Panc1 (cell line): ENCODE measurements around the gene PPP4R3A. TPM values are rescaled to one million over a fixed set of nuclear protein-coding genes. Genes with fewer than 3 reads are reported as not detected.

Experiments
- ATAC-seq: fragments of 200-7000 bp; cut with Tn5 transposase; 2 replicates; pipeline ENCODE4 v1.9.1; 2020; ENCODE audit warnings: mild to moderate bottlenecking, moderate library complexity
- BruUV-seq: library from RNA; stranded (reverse); fragments of 400-500 nt; replicated peaks from 2 replicates; lab custom pipeline; 2021; lab: Mats Ljungman, UMichigan
- CTCF ChIA-PET: fragments of 300-600 bp; sonication (Branson Sonifier 250); formaldehyde crosslinking; loops from one replicate; lab custom pipeline; 2022; ENCODE audit warnings: antibody characterized with exemption; lab: Charles Lee
- POLR2A ChIA-PET: fragments of 300-600 bp; sonication (Branson Sonifier 250); formaldehyde crosslinking; loops from one replicate; lab custom pipeline; 2022; ENCODE audit warnings: antibody characterized with exemption; lab: Charles Lee
- DNase-seq: peaks from one replicate; pipeline ENCODE4 v3.0.0-alpha.2; 2010; ENCODE audit warnings: low read depth, low spot score
- H3K27ac ChIP-seq: 2 replicates; pipeline ENCODE4 v1.5.1; 2011; ENCODE audit warnings: mild to moderate bottlenecking, low read length, inconsistent platforms
- H3K27me3 ChIP-seq: fragments of 200-500 bp; sonication (Bioruptor generic); 2 replicates; pipeline ENCODE4 v1.6.0; 2014; ENCODE audit warnings: low read length, inconsistent platforms; ENCODE audit not compliant: control insufficient read depth, insufficient read depth
- H3K36me3 ChIP-seq: fragments of 200-500 bp; sonication (Bioruptor generic); 2 replicates; pipeline ENCODE4 v1.5.1; 2014; ENCODE audit warnings: inconsistent platforms, mild to moderate bottlenecking, low read length, moderate library complexity; ENCODE audit not compliant: control insufficient read depth, insufficient read depth
- H3K4me1 ChIP-seq: 2 replicates; pipeline ENCODE4 v1.5.1; 2011; ENCODE audit warnings: inconsistent platforms, mild to moderate bottlenecking, low read length, moderate library complexity; ENCODE audit not compliant: control insufficient read depth, insufficient read depth
- H3K4me3 ChIP-seq, 2 experiments: 2 replicates each; pipeline ENCODE4 v1.5.1; 2011 to 2012; ENCODE audit warnings: low read depth in 2 of 2, low read length in 2 of 2, mild to moderate bottlenecking in 2 of 2, inconsistent platforms in 1 of 2, moderate library complexity in 1 of 2
- H3K9me3 ChIP-seq: fragments of 200-500 bp; sonication (Bioruptor generic); 2 replicates; pipeline ENCODE4 v1.5.1; 2014; ENCODE audit warnings: low read depth, mild to moderate bottlenecking, inconsistent platforms, low read length, moderate library complexity; ENCODE audit not compliant: control insufficient read depth, insufficient read depth
- CTCF ChIP-seq: fragments of 450-650 bp; IDR thresholded peaks from 2 replicates; pipeline ENCODE4 v1.5.1; 2017; ENCODE audit warnings: mild to moderate bottlenecking
- POLR2AphosphoS5 ChIP-seq: IDR thresholded peaks from 2 replicates; pipeline ENCODE4 v1.6.1; 2012; ENCODE audit warnings: mild to moderate bottlenecking, low read depth, low read length, moderate library complexity
- SIN3A ChIP-seq: IDR thresholded peaks from 2 replicates; pipeline ENCODE4 v1.6.1; 2012; ENCODE audit warnings: low read depth, mild to moderate bottlenecking, low read length, moderate library complexity, borderline replicate concordance; ENCODE audit not compliant: insufficient read depth
- TCF7L2 ChIP-seq: IDR thresholded peaks from 2 replicates; pipeline ENCODE4 v1.6.1; 2011; ENCODE audit warnings: mild to moderate bottlenecking, low read depth, low read length, inconsistent platforms
- in situ Hi-C: cut with HindIII; loops from 2 replicates; pipeline ENCODE4 v1.10.0; 2016; ENCODE audit warnings: low sequenced_read_pairs, low pct_unique_long_range_greater_than_20kb
- intact Hi-C: fragments of 100-400 bp; cut with micrococcal nuclease; formaldehyde crosslinking; loops from one replicate; pipeline ENCODE4 v1.10.0; 2022; ENCODE audit not compliant: unreplicated experiment
- total RNA-seq: library from RNA; stranded (reverse); gene quantifications from one replicate; pipeline ENCODE4 v1.2.1, GENCODE V29; 2021; ENCODE audit not compliant: unreplicated experiment
- TF ChIP-seq, protein P1 (sequence below), 2 experiments: IDR thresholded peaks; 2 replicates each; pipeline ENCODE4 v1.6.1; 2011 to 2012; ENCODE audit warnings: low read depth in 2 of 2, control low read depth in 1 of 2, low read length in 1 of 2, mild to moderate bottlenecking in 1 of 2, moderate library complexity in 1 of 2; ENCODE audit not compliant: insufficient read depth in 1 of 2

Gene PPP4R3A
- total RNA-seq, 1 experiment from 2014 or later: 54.8 TPM

GRCh38 chr14:91501951-91502930 lies 7.9 kb downstream of the PPP4R3A start:
- in situ Hi-C loops (no loop called here), intact Hi-C loops (no loop called here)
- Histone ChIP-seq H3K27ac (no peak overlapping the region), H3K4me3 (no peak overlapping the region), H3K36me3 (peaks cover under 1% of the 10 kb centered on the region; the same call in 1 of the 2 replicates), H3K27me3 (no peaks in the 10 kb centered on the region), H3K9me3 (no peaks in the 10 kb centered on the region), H3K4me1 (no peaks in the 10 kb centered on the region)
- CTCF ChIA-PET: no interaction called here
- TF ChIP-seq, protein P1, sequence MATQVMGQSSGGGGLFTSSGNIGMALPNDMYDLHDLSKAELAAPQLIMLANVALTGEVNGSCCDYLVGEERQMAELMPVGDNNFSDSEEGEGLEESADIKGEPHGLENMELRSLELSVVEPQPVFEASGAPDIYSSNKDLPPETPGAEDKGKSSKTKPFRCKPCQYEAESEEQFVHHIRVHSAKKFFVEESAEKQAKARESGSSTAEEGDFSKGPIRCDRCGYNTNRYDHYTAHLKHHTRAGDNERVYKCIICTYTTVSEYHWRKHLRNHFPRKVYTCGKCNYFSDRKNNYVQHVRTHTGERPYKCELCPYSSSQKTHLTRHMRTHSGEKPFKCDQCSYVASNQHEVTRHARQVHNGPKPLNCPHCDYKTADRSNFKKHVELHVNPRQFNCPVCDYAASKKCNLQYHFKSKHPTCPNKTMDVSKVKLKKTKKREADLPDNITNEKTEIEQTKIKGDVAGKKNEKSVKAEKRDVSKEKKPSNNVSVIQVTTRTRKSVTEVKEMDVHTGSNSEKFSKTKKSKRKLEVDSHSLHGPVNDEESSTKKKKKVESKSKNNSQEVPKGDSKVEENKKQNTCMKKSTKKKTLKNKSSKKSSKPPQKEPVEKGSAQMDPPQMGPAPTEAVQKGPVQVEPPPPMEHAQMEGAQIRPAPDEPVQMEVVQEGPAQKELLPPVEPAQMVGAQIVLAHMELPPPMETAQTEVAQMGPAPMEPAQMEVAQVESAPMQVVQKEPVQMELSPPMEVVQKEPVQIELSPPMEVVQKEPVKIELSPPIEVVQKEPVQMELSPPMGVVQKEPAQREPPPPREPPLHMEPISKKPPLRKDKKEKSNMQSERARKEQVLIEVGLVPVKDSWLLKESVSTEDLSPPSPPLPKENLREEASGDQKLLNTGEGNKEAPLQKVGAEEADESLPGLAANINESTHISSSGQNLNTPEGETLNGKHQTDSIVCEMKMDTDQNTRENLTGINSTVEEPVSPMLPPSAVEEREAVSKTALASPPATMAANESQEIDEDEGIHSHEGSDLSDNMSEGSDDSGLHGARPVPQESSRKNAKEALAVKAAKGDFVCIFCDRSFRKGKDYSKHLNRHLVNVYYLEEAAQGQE (IDR thresholded peaks at IDR 0.05; ENCODE audit: insufficient read depth in 1 of 2, low read depth in 2 of 2, low read length in 1 of 2): no peak
- TF ChIP-seq POLR2AphosphoS5: no peak
- no peak for TF ChIP-seq CTCF
- no peak for TF ChIP-seq TCF7L2
- TF ChIP-seq SIN3A: no peak
- BruUV-seq: no TSS peak
- POLR2A ChIA-PET: interaction anchor here (0.6 kb wide), 1 partner anchor 532 kb away, joined by 6 read pairs; no protein-coding TSS in a partner anchor
- ATAC-seq (no peak), DNase-seq (no peak)

- ATAC-seq (no peak), DNase-seq (no peak)
- H3K9me3 ChIP-seq: no peaks in the 10 kb centered on the region
- intact Hi-C loops: no loop called here
- no peak overlapping the region for H3K27ac ChIP-seq
- TF ChIP-seq CTCF: no peak
- TF ChIP-seq TCF7L2: no peak
- TF ChIP-seq POLR2AphosphoS5: no peak
- no peak overlapping the region for H3K4me3 ChIP-seq
- H3K36me3 ChIP-seq: no peaks in the 10 kb centered on the region
- POLR2A ChIA-PET: no interaction called here
- CTCF ChIA-PET: no interaction called here
- H3K27me3 ChIP-seq: no peaks in the 10 kb centered on the region
- no TSS peak for BruUV-seq
- in situ Hi-C loops: no loop called here
- H3K4me1 ChIP-seq: no peaks in the 10 kb centered on the region; the same call in none of the 2 replicates
Observed at GRCh38 chr14:91501348-91501747, 8.8 kb downstream of the PPP4R3A start.
